Frontal cortex (tissue), 4 donors: Measurements from ENCODE around the gene MAPK1. TPM values are rescaled to one million over a fixed set of nuclear protein-coding genes. Genes with fewer than 3 reads are reported as not detected.
"Not testable (repeated sequence)": the region's sequence is repeated elsewhere in the genome, so short reads cannot be mapped to it uniquely, and the experiment has no call there.

Experiments used
- DNase-seq, 2 donors: peaks; one replicate each; pipeline ENCODE4 v3.0.0; 2012; ENCODE audit warnings: low spot score in 2 of 2
- FAIRE-seq: peaks from 2 replicates; lab custom pipeline; 2012; peaks lifted over from hg19 to GRCh38; lab: Jason Lieb, UNC
- total RNA-seq: library from RNA; depleted of rRNA; stranded (reverse); fragments of >200 nt; gene quantifications from one replicate; pipeline ENCODE4 v1.2.3, GENCODE V29; 2014
- donor health status: control.
- donor health status: control.
- donor health status: control.

MAPK1 gene
- total RNA-seq, 1 donor from 2014 or later, result 74.2 TPM

DNA sequence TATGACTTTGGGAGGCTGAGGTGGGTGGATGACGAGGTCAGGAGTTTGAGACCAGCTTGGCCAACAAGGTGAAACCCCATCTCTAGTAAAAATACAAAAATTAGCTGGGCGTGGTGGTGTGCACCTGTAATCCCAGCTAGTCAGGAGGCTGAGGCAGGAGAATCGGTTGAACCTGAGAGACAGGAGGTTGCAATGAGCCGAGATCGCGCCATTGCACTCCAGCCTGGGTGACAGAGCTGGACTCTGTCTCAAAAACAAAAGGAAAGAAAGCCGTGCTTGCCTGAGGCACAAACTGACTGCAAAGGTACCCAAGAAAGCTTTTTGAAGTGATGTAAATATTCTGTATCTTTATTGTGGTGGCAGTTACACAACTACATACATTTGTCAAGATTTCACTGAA lies 42.5 kb downstream of the MAPK1 start:
- not testable (repeated sequence) for DNase-seq, FAIRE-seq

DNA sequence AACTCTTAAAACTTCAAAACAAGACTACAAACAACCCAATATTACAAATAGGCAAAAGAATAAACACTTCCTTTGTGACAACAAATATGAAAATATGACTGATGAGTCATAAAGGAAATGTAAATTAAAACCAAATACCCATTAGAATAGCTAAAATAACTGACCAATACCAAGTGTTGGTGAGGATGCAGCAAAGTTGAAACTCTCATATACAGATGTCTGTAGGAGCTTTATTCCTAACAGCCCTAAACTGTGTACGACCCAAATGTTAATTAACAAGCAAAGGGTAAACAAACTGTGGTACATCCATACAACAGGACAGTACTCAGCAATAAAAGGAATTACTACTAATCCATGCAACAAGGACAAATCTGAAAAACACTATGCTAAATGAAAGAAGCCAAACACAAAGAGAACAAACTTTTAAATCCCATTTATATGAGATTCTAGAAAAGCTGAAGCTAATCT lies 43.0 kb downstream of the MAPK1 start:
- FAIRE-seq (no peak), DNase-seq (no peak)

DNA sequence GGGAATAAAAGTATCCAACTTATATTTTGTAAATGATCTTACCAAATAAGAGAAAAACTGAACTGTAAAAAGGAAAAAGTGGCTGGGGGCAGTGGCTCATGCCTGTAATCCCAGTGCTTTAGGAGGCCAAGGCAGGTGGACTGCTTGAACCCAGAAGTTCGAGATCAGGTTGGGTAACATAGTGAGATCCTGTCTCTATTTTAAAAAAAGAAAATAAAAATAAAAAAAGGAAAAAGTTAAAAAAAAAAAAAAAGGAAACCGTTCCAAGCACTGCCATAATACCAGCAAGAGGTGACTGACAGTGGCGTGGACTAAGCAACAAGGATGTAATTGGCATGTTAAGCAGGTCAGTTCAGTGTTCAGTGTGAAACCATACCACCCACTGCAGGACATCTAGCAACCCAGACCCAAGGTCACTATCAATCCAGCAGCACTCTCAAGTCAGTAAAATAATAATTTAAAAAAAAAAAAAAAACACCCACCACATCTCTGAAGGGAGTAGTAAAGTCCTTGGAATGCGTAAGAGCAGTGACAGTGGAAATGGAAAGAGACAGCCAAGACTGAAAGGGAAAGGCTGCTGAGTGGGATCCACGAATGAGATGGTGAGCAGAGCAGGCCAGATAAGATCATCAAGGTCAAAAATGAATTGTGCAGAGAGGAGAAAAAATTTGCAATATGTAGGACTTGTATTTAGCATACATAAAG lies 43.6 kb downstream of the MAPK1 start:
- DNase-seq, result no peak
- FAIRE-seq, result no peak

DNA sequence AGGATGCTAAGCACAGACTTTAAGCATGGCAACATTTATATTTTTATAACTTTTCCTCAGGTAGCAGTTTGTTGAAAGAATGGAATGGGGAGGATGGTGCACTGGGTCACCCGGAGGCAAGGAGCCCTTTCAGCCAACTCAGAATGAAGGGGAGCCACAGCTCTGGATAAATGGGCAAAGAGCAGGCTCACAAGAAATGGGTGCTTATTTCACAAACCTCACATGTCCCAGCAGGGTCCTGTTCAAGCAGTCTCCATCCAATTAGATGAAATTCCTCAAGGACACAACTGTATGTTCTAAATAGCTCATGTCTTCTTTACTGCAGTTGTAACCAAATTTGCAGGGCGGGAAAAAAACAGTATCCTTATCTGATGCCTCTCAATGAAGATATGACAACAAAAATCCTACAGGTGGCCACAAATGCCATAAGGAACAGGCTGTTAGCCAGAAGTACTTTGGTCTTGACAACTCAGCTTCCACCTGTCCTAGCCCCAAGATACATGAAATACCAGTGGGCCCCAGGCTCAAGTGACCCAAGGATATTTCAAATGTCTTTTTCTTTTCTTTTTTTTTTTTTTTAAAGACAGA lies 48.2 kb downstream of the MAPK1 start:
- FAIRE-seq, result no peak
- DNase-seq, result no peak

DNA sequence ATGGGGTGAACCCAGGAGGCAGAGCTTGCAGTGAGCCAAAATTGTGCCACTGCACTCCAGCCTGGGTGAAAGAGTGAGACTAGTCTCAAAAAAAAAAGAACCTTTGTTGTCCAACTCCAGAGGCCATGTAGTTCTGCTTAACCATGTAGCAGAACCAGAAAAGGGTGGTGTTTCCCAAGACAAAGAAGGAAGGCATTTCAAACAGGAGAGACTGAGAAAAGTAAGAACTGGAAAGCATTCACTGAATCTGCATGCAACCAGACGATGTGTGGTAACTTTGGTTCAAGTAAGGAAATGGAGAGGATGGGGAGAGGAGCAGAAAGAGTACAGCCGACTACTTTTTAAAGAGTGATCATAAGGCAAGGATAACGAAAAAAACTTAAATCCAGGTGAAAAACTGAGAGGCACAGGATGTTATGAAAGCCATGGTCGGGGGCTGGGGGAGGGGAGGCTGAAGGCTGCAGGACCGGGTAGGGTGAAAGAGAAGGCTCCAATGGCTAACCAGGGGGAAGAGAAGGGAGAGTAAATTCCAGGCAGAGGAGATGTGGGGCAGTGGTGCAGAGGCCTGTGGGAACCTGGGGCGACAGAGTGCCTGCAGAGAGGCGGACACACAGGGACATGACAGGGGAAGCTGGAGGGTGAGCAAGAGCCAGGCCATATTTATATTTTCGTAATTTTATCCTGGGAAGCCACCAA lies 48.8 kb downstream of the MAPK1 start:
- FAIRE-seq (no peak), DNase-seq (no peak)

DNA sequence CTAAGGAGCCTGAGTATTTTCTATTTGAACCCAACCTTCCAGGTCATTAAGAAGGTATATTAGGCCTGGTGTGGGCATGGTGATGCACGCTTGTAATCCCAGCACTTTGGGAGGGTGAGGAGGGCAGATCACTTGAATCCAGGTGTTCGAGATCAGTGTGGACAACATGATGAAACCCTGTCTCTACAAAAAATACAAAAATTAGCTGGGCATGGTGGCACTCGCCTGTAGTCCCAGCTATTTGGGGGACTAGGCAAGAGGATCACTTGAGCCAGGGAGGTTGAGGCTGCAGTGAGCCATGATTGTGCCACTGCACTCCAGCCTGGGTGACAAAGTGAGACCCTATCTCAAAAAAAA lies 50.0 kb downstream of the MAPK1 start:
- FAIRE-seq, DNase-seq: not testable (repeated sequence)

DNA sequence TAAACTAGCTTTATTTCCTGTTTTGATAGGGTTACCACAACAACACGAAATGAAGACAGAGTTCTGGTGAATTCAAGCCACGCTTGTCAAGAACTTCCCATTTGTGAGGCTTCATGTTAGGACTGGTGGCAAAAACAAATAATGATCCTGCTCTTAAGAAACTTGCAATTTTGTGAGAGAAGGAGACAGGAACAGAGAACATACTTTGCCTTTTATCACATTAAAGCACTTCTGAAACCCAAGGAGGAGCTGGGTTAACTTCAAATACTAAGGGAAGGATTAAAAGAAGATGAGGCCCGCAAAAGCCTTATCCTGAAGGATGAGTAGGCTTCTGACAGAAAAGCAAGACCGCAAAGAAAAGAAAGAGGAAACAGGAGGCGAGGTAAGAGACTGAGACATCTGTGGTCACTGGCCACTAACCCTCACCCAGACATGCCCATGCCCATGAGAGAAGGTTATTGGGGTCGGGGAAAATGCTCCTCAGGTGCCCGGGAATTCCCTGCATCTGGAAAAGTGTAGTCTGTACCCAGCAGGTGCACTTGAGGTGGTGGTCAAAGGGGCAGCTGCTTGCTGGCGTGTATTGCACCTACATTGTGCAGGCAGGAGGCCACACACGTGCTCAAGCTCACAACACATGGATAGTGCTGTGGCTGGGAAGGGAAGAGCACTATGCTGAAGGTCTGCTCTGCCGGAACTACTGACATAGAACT lies 50.5 kb downstream of the MAPK1 start:
- DNase-seq (peak in 1 of 2 donors; percentile 41), FAIRE-seq (no peak)

DNA sequence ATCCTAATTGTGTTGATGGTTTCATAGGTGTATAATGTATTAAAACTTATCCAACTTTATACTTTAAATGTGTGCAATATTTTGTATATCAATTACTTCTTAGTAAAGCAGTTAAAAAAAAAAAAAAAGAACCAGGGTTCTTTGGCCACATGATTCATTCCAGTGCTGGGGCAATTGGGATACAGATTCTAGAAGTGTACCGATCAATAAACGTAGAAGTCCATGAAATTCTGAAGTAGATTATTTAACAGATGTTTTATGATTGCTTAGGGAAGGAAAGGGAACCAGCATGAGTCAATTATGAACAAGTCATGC lies 51.0 kb downstream of the MAPK1 start:
- DNase-seq, result no peak
- no peak for FAIRE-seq

DNA sequence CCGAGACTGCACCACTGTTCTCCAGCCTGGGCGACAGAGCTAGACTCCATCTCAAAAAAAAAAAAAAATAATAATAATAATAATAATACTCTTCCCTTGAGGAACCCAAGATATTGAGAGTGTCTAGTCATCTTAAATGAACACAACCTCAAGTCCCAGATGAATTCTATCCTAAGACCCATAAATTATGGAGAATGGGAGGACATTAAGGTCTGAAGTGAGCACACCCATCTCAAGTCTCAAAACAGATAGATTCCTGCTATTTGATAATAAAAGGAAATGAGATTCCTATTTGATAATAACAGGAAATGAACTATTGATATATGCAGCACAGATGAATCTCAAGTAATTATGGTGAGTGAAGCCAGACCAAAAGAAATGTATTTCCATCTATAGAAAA lies 51.5 kb downstream of the MAPK1 start:
- FAIRE-seq, result no peak
- no peak for DNase-seq

DNA sequence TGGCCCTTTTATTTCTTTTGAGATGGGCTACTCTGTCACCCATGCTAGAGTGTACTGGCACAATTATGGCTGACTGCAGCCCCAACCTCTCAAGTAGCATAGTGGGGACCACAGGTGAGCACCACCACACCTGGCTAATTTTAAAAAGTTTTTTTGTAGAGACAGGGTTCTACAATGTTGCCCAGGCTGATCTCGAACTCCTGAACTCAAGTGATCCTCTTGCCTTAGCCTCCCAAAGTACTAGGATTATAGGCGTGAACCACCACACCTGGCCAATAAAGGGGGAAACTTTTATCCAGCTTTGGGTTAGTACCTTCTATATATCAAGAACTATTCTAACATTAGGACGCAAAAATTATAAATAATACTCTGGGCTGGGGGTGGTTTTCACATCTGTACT lies 52.1 kb downstream of the MAPK1 start:
- FAIRE-seq (no peak), DNase-seq (no peak)

DNA sequence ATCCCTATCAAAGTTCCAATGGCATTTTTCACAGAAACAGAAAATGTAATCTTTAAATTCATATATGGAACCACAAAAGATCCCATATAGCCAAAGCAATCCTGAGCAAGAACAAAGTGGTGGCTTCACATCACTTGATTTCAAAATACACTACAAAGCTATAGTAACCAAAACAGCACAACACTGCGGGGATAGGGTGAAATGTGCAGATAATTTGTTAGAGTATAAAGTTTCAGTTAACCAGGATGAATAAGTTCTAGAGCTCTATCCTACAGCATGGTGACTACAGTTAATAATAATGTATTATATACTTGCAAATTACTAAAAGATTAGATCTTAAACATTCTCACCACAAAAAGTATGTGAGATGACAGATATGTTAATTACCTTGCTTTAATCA lies 55.5 kb downstream of the MAPK1 start:
- FAIRE-seq (no peak), DNase-seq (no peak)

DNA sequence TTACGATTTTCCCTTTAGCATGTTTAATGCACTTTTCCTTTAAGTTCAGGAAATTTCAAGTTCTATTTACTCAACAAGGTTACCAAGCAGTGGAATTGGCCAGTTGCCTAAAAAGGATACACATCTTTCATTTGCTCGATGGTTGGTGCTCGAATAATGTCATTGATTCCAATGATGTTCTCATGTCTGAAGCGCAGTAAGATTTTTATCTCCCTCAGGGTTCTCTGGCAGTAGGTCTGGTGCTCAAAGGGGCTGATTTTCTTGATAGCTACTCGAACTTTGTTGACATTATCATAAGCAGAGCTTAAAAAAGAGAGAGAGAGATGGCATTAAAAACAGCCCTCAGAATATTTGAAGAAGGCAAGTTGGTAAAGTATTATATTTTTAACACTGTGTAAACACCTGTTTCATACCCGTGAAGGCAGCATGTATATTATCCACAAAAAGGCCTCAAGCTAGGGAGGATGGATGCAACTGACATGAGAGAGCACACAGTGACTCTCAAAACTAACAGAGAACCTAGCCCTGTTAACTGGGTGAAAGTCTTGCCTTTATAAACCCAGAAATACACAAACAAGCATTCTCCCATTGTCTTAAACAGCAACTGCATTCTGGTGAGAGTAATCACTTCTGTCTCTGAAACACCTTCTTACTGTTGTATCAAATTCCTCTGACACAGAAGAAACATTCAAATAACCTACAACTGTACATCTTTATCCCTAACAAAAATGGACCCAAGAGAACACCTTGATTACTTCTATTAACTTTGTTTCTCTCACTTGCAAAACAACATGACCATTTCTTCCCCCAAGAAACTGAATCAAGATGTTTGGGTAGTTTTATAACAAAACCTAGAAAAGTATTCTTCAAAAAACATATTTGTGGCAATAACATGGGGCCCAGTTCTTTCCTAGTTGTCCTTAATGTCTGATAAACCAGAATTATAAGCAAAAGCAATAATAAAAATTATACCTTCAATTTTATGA lies 59.6 kb downstream of the MAPK1 start:
- no peak for FAIRE-seq

DNA sequence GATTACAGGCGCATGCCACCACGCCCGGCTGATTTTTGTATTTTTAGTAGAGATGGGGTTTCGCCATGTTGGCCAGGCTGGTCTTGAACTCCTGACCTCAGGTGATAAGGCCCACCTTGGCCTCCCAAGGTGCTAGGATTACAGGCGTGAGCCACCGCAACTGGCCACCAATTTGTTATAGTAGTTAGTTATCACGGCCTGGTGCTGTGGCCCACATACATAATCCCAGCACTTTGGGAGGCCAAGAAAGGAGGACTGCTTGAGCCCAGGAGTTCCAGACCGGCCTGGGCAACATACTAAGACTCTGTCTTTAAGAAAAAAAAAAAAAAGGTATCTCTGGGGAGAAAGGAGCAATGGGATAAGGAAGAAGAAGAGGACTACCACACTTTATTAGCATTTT lies 62.1 kb downstream of the MAPK1 start:
- not testable (repeated sequence) for FAIRE-seq, DNase-seq

More for the DNA sequence above, 59.6 kb downstream of the MAPK1 start:
- DNase-seq, result no peak

DNA sequence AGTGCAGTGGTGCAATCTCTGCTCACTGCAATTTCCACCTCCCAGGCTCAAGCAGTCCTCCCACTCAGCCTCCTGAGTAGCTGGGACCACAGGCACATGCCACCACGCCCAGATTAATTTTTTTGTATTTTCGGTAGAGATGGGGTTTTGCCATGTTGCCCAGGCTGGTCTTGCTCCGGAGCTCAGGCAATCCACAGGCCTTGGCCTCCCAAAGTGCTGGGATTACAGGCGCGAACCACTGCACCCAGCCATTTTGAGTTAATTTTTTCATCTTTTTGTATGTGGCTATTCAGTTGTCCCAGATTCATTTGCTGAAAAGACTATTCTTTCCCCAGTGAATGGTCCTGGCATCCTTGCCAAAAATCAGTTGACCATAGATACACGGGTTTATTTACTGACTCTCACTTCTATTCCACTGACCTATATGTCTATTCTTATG lies 63.6 kb downstream of the MAPK1 start:
- DNase-seq, result no peak
- FAIRE-seq, result no peak

DNA sequence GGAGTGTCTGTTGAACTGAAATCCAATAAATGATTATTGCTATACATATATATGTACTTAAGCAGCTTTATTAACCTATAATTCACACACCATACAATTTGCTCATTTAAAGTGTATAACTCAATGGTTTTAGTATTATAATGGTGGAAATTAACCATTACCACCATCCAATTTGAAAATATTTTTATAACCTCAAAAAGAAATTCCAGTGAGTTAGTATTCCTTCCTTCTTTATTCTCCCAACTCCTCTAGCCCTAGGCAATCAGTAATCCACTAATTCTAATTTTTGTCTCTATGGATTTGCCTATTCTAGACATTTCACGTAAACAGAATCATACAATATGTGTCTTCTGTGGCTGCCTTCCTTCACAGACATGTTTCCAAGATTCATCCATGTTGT lies 64.8 kb downstream of the MAPK1 start:
- FAIRE-seq (no peak), DNase-seq (no peak)

DNA sequence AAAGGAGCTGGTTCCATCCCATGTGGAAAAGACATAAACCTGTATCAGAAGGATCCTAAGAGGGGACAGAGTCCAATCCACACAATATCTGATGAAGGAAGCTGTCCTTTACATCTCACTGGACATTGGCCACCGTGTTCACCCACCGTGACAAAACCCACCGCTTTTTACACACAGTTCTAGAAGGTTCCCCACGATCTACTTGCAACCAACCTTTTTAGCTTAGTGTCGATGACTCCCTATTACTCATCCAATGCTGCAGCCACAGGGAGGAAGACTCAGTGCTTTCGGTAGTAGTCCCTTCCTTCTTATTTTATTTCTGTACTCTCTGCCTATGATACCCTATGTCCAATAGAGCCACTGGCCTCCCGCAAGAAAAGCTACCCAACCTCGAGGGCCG lies 65.4 kb downstream of the MAPK1 start:
- DNase-seq, result no peak
- FAIRE-seq, result no peak

DNA sequence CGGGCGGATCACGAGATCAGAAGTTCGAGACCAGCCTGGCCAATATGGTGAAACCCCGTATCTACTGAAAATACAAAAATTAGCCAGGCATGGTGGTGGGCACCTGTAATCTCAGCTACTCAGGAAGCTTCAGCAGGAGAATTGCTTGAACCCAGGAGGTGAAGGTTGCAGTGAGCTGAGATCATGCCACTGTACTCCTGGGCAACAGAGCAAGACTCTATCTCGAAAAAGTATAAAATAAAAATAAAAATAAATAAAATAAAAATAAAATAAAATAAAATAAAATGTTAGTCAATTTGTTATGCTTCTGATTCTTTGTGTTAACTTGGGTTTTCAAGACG lies 66.2 kb downstream of the MAPK1 start:
- DNase-seq, FAIRE-seq: not testable (repeated sequence)

DNA sequence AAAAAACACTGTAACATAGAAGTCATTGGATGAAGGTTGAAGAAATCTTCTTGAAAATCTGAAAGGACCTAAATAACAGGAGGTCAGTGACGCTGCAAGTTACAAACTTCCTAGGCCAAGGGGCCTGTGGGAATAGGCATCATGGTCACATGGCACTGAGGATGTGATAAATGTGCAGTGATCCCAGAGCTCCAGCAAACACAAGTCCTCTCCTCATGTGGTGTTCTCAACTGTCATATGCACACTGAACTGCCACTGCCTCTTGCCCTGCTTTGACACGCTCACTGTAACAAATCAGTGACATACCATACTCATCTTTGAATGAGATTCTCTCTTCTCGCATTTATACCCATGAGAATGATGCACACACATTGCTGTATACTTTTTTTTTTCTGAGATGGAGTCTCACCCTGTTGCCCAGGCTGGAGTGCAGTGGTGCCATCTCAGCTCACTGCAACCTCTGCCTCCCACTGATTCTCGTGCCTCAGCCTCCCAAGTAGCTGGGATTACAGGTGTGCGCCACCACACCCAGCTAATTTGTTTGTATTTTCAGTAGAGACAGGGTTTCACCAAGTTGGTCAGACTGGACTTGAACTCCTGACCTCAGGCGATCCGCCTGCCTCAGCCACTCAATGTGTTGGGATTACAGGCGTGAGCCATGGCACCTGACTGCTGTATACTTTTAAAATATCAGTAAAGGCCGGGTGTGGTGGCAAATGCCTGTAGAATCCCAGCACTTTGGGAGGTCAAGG lies 66.7 kb downstream of the MAPK1 start:
- FAIRE-seq (no peak), DNase-seq (no peak)
